K562 (cell line): ENCODE data around the gene ARHGAP10.

Experiments used
- PHB2 ChIP-seq: fragments of 450-650 bp; IDR thresholded peaks from 2 replicates; pipeline ENCODE4 v1.6.1; 2017; ENCODE audit warnings: low read depth
- TBP ChIP-seq: optimal IDR thresholded peaks from 2 replicates; pipeline ENCODE3; 2011; ENCODE audit warnings: low read depth, low read length, improper control_type of control experiment
- ZNF174 ChIP-seq: fragments of 250-450 bp; sonication (Bioruptor Pico); IDR thresholded peaks from 2 replicates; pipeline ENCODE4 v1.4.0; 2020; ENCODE audit warnings: mild to moderate bottlenecking
- ZNF24 ChIP-seq: fragments of 450-650 bp; IDR thresholded peaks from 2 replicates; pipeline ENCODE4 v1.6.1; 2016
- TF ChIP-seq, protein P1 (sequence below): fragments of 250-450 bp; sonication (Bioruptor Pico); IDR thresholded peaks from 2 replicates; pipeline ENCODE4 v1.8.0; 2022; ENCODE audit warnings: moderate library complexity, mild to moderate bottlenecking, inconsistent platforms
- TF ChIP-seq, protein P2 (sequence below): sonication (generic); formaldehyde crosslinking; IDR thresholded peaks from 2 replicates; pipeline ENCODE4 v1.9.0; 2022; ENCODE audit warnings: mild to moderate bottlenecking, missing genetic modification reagents
- TF ChIP-seq, protein P3 (sequence below): sonication (generic); formaldehyde crosslinking; IDR thresholded peaks from 2 replicates; pipeline ENCODE4 v1.8.1; 2023; ENCODE audit warnings: mild to moderate bottlenecking, missing genetic modification reagents

DNA sequence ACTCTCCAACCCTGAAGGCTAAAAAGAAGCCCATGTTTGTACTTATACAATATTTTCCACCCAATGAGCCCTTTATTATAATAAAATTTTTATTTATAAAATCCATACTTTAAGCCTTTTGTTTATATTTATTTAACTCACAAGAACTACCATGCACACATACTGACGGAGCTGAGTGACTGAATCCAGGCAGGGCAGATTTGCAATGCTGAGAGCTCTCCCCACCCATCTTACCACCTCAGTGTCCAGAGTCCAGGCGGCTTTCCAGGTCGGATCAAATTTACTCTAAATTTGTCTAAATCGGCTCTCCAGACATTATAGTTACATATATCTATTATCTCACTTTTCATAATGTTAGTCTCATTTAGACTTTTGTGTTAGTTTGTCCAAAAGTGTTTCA is 74.1 kb downstream of the ARHGAP10 start:
- TF ChIP-seq ZNF24 (no peak), TBP (no peak), PHB2 (no peak), ZNF174 (CRISPR knock-in tag) (no peak)
- TF ChIP-seq, protein P1, sequence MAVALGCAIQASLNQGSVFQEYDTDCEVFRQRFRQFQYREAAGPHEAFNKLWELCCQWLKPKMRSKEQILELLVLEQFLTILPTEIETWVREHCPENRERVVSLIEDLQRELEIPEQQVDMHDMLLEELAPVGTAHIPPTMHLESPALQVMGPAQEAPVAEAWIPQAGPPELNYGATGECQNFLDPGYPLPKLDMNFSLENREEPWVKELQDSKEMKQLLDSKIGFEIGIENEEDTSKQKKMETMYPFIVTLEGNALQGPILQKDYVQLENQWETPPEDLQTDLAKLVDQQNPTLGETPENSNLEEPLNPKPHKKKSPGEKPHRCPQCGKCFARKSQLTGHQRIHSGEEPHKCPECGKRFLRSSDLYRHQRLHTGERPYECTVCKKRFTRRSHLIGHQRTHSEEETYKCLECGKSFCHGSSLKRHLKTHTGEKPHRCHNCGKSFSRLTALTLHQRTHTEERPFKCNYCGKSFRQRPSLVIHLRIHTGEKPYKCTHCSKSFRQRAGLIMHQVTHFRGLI (CRISPR knock-in tag), result no peak
- TF ChIP-seq, protein P2, sequence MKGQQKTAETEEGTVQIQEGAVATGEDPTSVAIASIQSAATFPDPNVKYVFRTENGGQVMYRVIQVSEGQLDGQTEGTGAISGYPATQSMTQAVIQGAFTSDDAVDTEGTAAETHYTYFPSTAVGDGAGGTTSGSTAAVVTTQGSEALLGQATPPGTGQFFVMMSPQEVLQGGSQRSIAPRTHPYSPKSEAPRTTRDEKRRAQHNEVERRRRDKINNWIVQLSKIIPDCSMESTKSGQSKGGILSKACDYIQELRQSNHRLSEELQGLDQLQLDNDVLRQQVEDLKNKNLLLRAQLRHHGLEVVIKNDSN (CRISPR knock-in tag), result no peak
- TF ChIP-seq, protein P3, sequence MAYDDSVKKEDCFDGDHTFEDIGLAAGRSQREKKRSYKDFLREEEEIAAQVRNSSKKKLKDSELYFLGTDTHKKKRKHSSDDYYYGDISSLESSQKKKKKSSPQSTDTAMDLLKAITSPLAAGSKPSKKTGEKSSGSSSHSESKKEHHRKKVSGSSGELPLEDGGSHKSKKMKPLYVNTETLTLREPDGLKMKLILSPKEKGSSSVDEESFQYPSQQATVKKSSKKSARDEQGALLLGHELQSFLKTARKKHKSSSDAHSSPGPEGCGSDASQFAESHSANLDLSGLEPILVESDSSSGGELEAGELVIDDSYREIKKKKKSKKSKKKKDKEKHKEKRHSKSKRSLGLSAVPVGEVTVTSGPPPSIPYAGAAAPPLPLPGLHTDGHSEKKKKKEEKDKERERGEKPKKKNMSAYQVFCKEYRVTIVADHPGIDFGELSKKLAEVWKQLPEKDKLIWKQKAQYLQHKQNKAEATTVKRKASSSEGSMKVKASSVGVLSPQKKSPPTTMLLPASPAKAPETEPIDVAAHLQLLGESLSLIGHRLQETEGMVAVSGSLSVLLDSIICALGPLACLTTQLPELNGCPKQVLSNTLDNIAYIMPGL, result no peak
